H1 (cell line): ENCODE results near the gene GAPDHS. TPM values are rescaled to one million over a fixed set of nuclear protein-coding genes. Genes with fewer than 3 reads are reported as not detected.

Experiments
- BCL11A ChIP-seq, 2 experiments: IDR thresholded peaks; one replicate each; pipeline ENCODE4 v1.6.1; 2011; ENCODE audit warnings: low read depth in 2 of 2, low read length in 2 of 2, mild to moderate bottlenecking in 2 of 2
- CBX5 ChIP-seq: fragments of 300-800, 300-1000 bp; sonication (generic); IDR thresholded peaks from 2 replicates; pipeline ENCODE4 v1.7.1; 2016; ENCODE audit warnings: antibody characterized with exemption, low read length, low read depth
- CHD1 ChIP-seq: IDR thresholded peaks from 2 replicates; pipeline ENCODE4 v1.6.1; 2012; ENCODE audit warnings: low read depth, low read length, improper control_type of control experiment
- CHD2 ChIP-seq: IDR thresholded peaks from 2 replicates; pipeline ENCODE4 v1.6.1; 2012; ENCODE audit warnings: low read length, improper control_type of control experiment
- JUN ChIP-seq: IDR thresholded peaks from 2 replicates; pipeline ENCODE4 v1.6.1; 2011; ENCODE audit warnings: low read depth, mild to moderate bottlenecking, improper control_type of control experiment, low read length
- RFX5 ChIP-seq: IDR thresholded peaks from 2 replicates; pipeline ENCODE4 v1.6.1; 2011; ENCODE audit warnings: low read depth, low read length, improper control_type of control experiment, borderline replicate concordance
- SP2 ChIP-seq: IDR thresholded peaks from 2 replicates; pipeline ENCODE4 v1.6.1; 2012; ENCODE audit warnings: mild to moderate bottlenecking, low read length, inconsistent platforms
- polyA plus RNA-seq, 7 experiments: library from polyadenylated mRNA; depleted of rRNA in 3 of 7; stranded (reverse) in 5 of 7; unstranded in 2 of 7; fragments of >200 nt in 5 of 7; fragments of 200-250 nt in 2 of 7; gene quantifications; 1 replicate in 5 of 7; 2 replicates in 1 of 7; 4 replicates in 1 of 7; pipeline versions ENCODE4 v1.2.1 to v1.2.3, GENCODE V29; 2011 to 2013; ENCODE audit warnings: missing spikeins in 2 of 7, mixed read lengths in 2 of 7
- total RNA-seq: library from RNA; stranded (reverse); fragmentation: NEBNext Ultra II Directional; extraction: Animal tissue kit (Norgen Biotek cat#: 25700); gene quantifications from 2 replicates; pipeline ENCODE4 v1.2.1, GENCODE V29; 2021
- TF ChIP-seq, protein P1 (sequence below): fragments of 300-600 bp; sonication (generic); IDR thresholded peaks from 2 replicates; pipeline ENCODE4 v1.7.1; 2012; ENCODE audit warnings: low read length, moderate library complexity, mild to moderate bottlenecking, inconsistent platforms; ENCODE audit not compliant: insufficient replicate concordance
- TF ChIP-seq, protein P2 (sequence below): IDR thresholded peaks from 2 replicates; pipeline ENCODE4 v1.6.1; 2011; ENCODE audit warnings: low read length, improper control_type of control experiment

Gene GAPDHS
- total and polyA plus RNA-seq, 2 of the 8 experiments (the other 6 are each of a cell fraction or from before 2014, with no cell fraction given) = 0.26 TPM; not detected in 1

DNA sequence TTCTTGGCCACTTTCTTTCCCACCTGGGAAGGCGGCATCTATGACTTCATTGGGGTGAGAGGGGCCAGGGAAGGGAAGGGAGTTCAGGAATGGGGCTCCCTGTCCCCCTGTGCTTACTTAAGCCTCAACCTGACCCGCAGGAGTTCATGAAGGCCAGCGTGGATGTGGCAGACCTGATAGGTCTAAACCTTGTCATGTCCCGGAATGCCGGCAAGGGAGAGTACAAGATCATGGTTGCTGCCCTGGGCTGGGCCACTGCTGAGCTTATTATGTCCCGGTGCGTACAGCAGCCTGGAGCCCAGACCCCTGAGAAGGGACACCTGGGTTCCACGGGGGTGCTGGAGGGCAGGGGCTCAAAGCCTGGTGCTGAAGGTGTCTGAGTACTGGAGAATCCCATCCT is 13.3 kb downstream of the GAPDHS start (continued):
- TF ChIP-seq, protein P1, sequence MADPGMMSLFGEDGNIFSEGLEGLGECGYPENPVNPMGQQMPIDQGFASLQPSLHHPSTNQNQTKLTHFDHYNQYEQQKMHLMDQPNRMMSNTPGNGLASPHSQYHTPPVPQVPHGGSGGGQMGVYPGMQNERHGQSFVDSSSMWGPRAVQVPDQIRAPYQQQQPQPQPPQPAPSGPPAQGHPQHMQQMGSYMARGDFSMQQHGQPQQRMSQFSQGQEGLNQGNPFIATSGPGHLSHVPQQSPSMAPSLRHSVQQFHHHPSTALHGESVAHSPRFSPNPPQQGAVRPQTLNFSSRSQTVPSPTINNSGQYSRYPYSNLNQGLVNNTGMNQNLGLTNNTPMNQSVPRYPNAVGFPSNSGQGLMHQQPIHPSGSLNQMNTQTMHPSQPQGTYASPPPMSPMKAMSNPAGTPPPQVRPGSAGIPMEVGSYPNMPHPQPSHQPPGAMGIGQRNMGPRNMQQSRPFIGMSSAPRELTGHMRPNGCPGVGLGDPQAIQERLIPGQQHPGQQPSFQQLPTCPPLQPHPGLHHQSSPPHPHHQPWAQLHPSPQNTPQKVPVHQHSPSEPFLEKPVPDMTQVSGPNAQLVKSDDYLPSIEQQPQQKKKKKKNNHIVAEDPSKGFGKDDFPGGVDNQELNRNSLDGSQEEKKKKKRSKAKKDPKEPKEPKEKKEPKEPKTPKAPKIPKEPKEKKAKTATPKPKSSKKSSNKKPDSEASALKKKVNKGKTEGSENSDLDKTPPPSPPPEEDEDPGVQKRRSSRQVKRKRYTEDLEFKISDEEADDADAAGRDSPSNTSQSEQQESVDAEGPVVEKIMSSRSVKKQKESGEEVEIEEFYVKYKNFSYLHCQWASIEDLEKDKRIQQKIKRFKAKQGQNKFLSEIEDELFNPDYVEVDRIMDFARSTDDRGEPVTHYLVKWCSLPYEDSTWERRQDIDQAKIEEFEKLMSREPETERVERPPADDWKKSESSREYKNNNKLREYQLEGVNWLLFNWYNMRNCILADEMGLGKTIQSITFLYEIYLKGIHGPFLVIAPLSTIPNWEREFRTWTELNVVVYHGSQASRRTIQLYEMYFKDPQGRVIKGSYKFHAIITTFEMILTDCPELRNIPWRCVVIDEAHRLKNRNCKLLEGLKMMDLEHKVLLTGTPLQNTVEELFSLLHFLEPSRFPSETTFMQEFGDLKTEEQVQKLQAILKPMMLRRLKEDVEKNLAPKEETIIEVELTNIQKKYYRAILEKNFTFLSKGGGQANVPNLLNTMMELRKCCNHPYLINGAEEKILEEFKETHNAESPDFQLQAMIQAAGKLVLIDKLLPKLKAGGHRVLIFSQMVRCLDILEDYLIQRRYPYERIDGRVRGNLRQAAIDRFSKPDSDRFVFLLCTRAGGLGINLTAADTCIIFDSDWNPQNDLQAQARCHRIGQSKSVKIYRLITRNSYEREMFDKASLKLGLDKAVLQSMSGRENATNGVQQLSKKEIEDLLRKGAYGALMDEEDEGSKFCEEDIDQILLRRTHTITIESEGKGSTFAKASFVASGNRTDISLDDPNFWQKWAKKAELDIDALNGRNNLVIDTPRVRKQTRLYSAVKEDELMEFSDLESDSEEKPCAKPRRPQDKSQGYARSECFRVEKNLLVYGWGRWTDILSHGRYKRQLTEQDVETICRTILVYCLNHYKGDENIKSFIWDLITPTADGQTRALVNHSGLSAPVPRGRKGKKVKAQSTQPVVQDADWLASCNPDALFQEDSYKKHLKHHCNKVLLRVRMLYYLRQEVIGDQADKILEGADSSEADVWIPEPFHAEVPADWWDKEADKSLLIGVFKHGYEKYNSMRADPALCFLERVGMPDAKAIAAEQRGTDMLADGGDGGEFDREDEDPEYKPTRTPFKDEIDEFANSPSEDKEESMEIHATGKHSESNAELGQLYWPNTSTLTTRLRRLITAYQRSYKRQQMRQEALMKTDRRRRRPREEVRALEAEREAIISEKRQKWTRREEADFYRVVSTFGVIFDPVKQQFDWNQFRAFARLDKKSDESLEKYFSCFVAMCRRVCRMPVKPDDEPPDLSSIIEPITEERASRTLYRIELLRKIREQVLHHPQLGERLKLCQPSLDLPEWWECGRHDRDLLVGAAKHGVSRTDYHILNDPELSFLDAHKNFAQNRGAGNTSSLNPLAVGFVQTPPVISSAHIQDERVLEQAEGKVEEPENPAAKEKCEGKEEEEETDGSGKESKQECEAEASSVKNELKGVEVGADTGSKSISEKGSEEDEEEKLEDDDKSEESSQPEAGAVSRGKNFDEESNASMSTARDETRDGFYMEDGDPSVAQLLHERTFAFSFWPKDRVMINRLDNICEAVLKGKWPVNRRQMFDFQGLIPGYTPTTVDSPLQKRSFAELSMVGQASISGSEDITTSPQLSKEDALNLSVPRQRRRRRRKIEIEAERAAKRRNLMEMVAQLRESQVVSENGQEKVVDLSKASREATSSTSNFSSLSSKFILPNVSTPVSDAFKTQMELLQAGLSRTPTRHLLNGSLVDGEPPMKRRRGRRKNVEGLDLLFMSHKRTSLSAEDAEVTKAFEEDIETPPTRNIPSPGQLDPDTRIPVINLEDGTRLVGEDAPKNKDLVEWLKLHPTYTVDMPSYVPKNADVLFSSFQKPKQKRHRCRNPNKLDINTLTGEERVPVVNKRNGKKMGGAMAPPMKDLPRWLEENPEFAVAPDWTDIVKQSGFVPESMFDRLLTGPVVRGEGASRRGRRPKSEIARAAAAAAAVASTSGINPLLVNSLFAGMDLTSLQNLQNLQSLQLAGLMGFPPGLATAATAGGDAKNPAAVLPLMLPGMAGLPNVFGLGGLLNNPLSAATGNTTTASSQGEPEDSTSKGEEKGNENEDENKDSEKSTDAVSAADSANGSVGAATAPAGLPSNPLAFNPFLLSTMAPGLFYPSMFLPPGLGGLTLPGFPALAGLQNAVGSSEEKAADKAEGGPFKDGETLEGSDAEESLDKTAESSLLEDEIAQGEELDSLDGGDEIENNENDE = no peak
- TF ChIP-seq, protein P2, sequence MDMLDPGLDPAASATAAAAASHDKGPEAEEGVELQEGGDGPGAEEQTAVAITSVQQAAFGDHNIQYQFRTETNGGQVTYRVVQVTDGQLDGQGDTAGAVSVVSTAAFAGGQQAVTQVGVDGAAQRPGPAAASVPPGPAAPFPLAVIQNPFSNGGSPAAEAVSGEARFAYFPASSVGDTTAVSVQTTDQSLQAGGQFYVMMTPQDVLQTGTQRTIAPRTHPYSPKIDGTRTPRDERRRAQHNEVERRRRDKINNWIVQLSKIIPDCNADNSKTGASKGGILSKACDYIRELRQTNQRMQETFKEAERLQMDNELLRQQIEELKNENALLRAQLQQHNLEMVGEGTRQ = no peak
- TF ChIP-seq RFX5 = no peak
- no peak for TF ChIP-seq CBX5
- TF ChIP-seq BCL11A (IDR thresholded peaks at IDR 0.05; ENCODE audit: low read depth in 2 of 2, low read length in 2 of 2) = no peak
- no peak for TF ChIP-seq SP2
- no peak for TF ChIP-seq JUN
- TF ChIP-seq CHD1 = no peak
- TF ChIP-seq CHD2 = no peak
